ENCODE data around the gene MEMO1. TPM values are rescaled to one million over a fixed set of nuclear protein-coding genes. Genes with fewer than 3 reads are reported as not detected.
A peak's percentile ranks its signal among the peaks of the same experiment; 100 is the strongest.

The MEMO1 gene
- total and polyA plus RNA-seq, 4 donors, result 22.4 to 32.9 (median 27.3) TPM

DNA sequence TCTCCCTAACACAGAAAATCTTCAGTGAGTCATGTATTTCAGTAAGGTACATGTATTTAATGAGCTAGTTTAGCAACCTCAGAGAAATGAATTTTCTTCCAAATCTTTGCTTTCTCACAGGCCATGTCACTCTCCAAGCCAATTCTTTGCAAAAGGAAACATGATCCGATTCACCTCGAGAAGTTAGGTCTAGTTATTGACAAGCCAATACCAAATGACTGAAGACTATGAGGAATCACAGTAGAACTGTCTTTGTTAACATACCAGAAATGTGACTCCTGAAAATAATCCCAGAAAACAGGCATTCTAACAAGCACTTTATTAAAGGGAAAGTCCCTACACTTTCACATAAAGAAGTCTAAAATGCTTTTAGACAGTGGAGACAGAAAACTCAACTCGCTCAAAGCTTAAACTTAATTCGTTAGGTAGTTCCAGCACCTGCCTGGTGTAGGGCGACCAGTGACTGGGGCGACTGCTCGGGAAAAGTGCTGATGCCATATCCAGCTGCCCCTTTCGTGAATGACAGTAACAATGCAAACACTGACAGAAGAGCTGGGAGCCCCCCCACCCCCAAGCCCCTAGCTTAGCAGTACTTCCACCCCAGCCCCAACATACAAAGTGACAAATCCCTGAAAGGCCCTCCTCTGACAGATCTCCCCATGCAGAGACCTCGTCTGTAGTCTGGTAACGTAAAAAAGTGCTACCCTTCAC is 1.8 kb downstream of the MEMO1 start:
- Histone ChIP-seq H3K27ac (ENCODE audit: low read depth in 1 of 2, low read length in 2 of 2) (peak overlapping the region; percentile 80 to 92), H3K9me3 (ENCODE audit: control insufficient read depth in 4 of 4, low read length in 3 of 4) (no peaks in the 10 kb centered on the region), H3K27me3 (ENCODE audit: control insufficient read depth in 4 of 4, insufficient read depth in 4 of 4, low read length in 3 of 4) (no peaks in the 10 kb centered on the region), H3K36me3 (ENCODE audit: control insufficient read depth in 4 of 4, insufficient read depth in 3 of 4, low read depth in 1 of 4, low read length in 3 of 4) (no peaks in the 10 kb centered on the region), H3K4me3 (ENCODE audit: low read depth in 1 of 3, low read length in 3 of 3) (peak overlapping the region; percentile 78 to 99 (median 84)), H3K9ac (ENCODE audit: low read depth in 1 of 2, low read length in 2 of 2) (peak overlapping the region; percentile 49 to 78), H3K4me1 (ENCODE audit: control insufficient read depth in 4 of 4, insufficient read depth in 4 of 4, low read length in 3 of 4) (peaks cover 11 to 60% (median 44%) of the 10 kb centered on the region in 4 donors)
- no peak for TF ChIP-seq RAD21 (IDR thresholded peaks at IDR 0.05)
- TF ChIP-seq EGR1 (IDR thresholded peaks at IDR 0.05; ENCODE audit: low read depth in 2 of 2), result no peak
- TF ChIP-seq RXRA (IDR thresholded peaks at IDR 0.05), result no peak
- TF ChIP-seq HNF4A (conservative IDR thresholded peaks at IDR 0.05), result no peak
- TF ChIP-seq FOXA1 (IDR thresholded peaks at IDR 0.05), result no peak
- no peak for TF ChIP-seq GABPA (IDR thresholded peaks at IDR 0.05 in 1 of 2, conservative IDR thresholded peaks at IDR 0.05 in 1 of 2)
- TF ChIP-seq, protein P1, sequence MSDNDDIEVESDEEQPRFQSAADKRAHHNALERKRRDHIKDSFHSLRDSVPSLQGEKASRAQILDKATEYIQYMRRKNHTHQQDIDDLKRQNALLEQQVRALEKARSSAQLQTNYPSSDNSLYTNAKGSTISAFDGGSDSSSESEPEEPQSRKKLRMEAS (IDR thresholded peaks at IDR 0.05), result no peak
- TF ChIP-seq NR2F2 (IDR thresholded peaks at IDR 0.05), result no peak
- TF ChIP-seq TAF1 (conservative IDR thresholded peaks at IDR 0.05), result no peak
- TF ChIP-seq, protein P2, sequence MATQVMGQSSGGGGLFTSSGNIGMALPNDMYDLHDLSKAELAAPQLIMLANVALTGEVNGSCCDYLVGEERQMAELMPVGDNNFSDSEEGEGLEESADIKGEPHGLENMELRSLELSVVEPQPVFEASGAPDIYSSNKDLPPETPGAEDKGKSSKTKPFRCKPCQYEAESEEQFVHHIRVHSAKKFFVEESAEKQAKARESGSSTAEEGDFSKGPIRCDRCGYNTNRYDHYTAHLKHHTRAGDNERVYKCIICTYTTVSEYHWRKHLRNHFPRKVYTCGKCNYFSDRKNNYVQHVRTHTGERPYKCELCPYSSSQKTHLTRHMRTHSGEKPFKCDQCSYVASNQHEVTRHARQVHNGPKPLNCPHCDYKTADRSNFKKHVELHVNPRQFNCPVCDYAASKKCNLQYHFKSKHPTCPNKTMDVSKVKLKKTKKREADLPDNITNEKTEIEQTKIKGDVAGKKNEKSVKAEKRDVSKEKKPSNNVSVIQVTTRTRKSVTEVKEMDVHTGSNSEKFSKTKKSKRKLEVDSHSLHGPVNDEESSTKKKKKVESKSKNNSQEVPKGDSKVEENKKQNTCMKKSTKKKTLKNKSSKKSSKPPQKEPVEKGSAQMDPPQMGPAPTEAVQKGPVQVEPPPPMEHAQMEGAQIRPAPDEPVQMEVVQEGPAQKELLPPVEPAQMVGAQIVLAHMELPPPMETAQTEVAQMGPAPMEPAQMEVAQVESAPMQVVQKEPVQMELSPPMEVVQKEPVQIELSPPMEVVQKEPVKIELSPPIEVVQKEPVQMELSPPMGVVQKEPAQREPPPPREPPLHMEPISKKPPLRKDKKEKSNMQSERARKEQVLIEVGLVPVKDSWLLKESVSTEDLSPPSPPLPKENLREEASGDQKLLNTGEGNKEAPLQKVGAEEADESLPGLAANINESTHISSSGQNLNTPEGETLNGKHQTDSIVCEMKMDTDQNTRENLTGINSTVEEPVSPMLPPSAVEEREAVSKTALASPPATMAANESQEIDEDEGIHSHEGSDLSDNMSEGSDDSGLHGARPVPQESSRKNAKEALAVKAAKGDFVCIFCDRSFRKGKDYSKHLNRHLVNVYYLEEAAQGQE (IDR thresholded peaks at IDR 0.05), result no peak
- no peak for TF ChIP-seq HNF4G (IDR thresholded peaks at IDR 0.05)
- TF ChIP-seq YY1 (IDR thresholded peaks at IDR 0.05), result no peak
- no peak for TF ChIP-seq SP1 (IDR thresholded peaks at IDR 0.05)
- DNase-seq (ENCODE audit: low spot score), result no peak
- WGBS, result 1% methylated on average over 10 of the region's 10 CpGs

DNA sequence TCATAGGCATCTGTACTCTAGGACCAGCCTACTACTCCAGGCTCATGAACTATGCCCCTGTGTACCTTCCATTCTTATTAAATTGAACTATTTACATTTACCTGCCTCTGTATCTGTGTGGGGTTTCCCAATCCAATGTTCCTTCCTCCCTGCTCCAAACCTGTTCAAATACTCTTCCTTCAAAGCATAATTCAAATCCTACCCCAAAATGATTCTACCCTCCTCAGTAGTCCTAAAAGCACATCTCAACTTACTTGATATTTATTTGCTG is 3.8 kb downstream of the MEMO1 start:
- no peak for TF ChIP-seq JUND (IDR thresholded peaks at IDR 0.05)
- peak; percentile 45 for TF ChIP-seq YY1 (IDR thresholded peaks at IDR 0.05)
- TF ChIP-seq HNF4G (IDR thresholded peaks at IDR 0.05), result peak; percentile 55
- TF ChIP-seq FOXA2 (IDR thresholded peaks at IDR 0.05), result peak; percentile 58
- peak; percentile 39 for TF ChIP-seq SP1 (IDR thresholded peaks at IDR 0.05)
- TF ChIP-seq, protein P3, sequence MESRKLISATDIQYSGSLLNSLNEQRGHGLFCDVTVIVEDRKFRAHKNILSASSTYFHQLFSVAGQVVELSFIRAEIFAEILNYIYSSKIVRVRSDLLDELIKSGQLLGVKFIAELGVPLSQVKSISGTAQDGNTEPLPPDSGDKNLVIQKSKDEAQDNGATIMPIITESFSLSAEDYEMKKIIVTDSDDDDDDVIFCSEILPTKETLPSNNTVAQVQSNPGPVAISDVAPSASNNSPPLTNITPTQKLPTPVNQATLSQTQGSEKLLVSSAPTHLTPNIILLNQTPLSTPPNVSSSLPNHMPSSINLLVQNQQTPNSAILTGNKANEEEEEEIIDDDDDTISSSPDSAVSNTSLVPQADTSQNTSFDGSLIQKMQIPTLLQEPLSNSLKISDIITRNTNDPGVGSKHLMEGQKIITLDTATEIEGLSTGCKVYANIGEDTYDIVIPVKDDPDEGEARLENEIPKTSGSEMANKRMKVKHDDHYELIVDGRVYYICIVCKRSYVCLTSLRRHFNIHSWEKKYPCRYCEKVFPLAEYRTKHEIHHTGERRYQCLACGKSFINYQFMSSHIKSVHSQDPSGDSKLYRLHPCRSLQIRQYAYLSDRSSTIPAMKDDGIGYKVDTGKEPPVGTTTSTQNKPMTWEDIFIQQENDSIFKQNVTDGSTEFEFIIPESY (IDR thresholded peaks at IDR 0.05), result no peak
- peak in 1 of 2 donors; percentile 59 for TF ChIP-seq RXRA (IDR thresholded peaks at IDR 0.05)
- peak; percentile 68 to 82 for TF ChIP-seq HNF4A (conservative IDR thresholded peaks at IDR 0.05)
- TF ChIP-seq TAF1 (conservative IDR thresholded peaks at IDR 0.05), result no peak
- TF ChIP-seq NR2F2 (IDR thresholded peaks at IDR 0.05), result no peak
- no peak overlapping the region for H3K27ac ChIP-seq (ENCODE audit: low read depth in 1 of 2, low read length in 2 of 2)
- no peak overlapping the region for H3K4me3 ChIP-seq (ENCODE audit: low read depth in 1 of 3, low read length in 3 of 3)
- peaks cover 11 to 62% (median 46%) of the 10 kb centered on the region in 4 donors for H3K4me1 ChIP-seq (ENCODE audit: control insufficient read depth in 4 of 4, insufficient read depth in 4 of 4, low read length in 3 of 4)
- H3K36me3 ChIP-seq (ENCODE audit: control insufficient read depth in 4 of 4, insufficient read depth in 3 of 4, low read depth in 1 of 4, low read length in 3 of 4), result no peaks in the 10 kb centered on the region
- H3K9ac ChIP-seq (ENCODE audit: low read depth in 1 of 2, low read length in 2 of 2), result no peak overlapping the region
- DNase-seq (ENCODE audit: low spot score), result no peak
- no peaks in the 10 kb centered on the region for H3K27me3 ChIP-seq (ENCODE audit: control insufficient read depth in 4 of 4, insufficient read depth in 4 of 4, low read length in 3 of 4)
- H3K9me3 ChIP-seq (ENCODE audit: control insufficient read depth in 4 of 4, low read length in 3 of 4), result no peaks in the 10 kb centered on the region

All from liver (tissue), 9 donors.